ENCODE measurements around the gene NUP58.

NUP58 gene

GRCh38 chr13:25267715-25268114, 33.7 kb upstream of the NUP58 start:
- peaks cover 63% of the 10 kb centered on the region for H3K36me3 ChIP-seq
- H3K4me3 ChIP-seq (ENCODE audit: low read depth, low read length), result no peak overlapping the region
- H3K27me3 ChIP-seq (ENCODE audit: insufficient read depth, low read depth, severe bottlenecking), result no peaks in the 10 kb centered on the region
- peak; percentile 58 for TF ChIP-seq CTCF (IDR thresholded peaks at IDR 0.05; ENCODE audit: low read depth, low read length)
- H3K27ac ChIP-seq, result no peak overlapping the region
- H3K9me3 ChIP-seq (ENCODE audit: severe bottlenecking), result no peaks in the 10 kb centered on the region
- no peak for DNase-seq

- Histone ChIP-seq H3K36me3 (peaks cover 67% of the 10 kb centered on the region), H3K9me3 (ENCODE audit: severe bottlenecking) (no peaks in the 10 kb centered on the region), H3K27ac (no peak overlapping the region), H3K27me3 (ENCODE audit: insufficient read depth, low read depth, severe bottlenecking) (no peaks in the 10 kb centered on the region), H3K4me3 (ENCODE audit: low read depth, low read length) (no peak overlapping the region)
- TF ChIP-seq CTCF (IDR thresholded peaks at IDR 0.05; ENCODE audit: low read depth, low read length), result no peak
- DNase-seq, result peak; percentile 62
These were observed 32.9 kb upstream of the NUP58 start for GRCh38 chr13:25268561-25268960.

GRCh38 chr13:25276748-25277147, 24.7 kb upstream of the NUP58 start:
- no peak for DNase-seq
- Histone ChIP-seq H3K4me3 (ENCODE audit: low read depth, low read length) (no peak overlapping the region), H3K27me3 (ENCODE audit: insufficient read depth, low read depth, severe bottlenecking) (no peaks in the 10 kb centered on the region), H3K9me3 (ENCODE audit: severe bottlenecking) (no peaks in the 10 kb centered on the region), H3K36me3 (peaks cover 24% of the 10 kb centered on the region), H3K27ac (no peak overlapping the region)
- TF ChIP-seq CTCF (IDR thresholded peaks at IDR 0.05; ENCODE audit: low read depth, low read length), result no peak

GRCh38 chr13:25280396-25280795, 21.0 kb upstream of the NUP58 start:
- no peak for TF ChIP-seq CTCF (IDR thresholded peaks at IDR 0.05; ENCODE audit: low read depth, low read length)
- H3K27me3 ChIP-seq (ENCODE audit: insufficient read depth, low read depth, severe bottlenecking), result no peaks in the 10 kb centered on the region

GRCh38 chr13:25281193-25281934, 20.1 kb upstream of the NUP58 start:
- Histone ChIP-seq H3K9me3 (ENCODE audit: severe bottlenecking) (no peaks in the 10 kb centered on the region), H3K27me3 (ENCODE audit: insufficient read depth, low read depth, severe bottlenecking) (no peaks in the 10 kb centered on the region), H3K36me3 (peaks cover 21% of the 10 kb centered on the region), H3K27ac (no peak overlapping the region), H3K4me3 (ENCODE audit: low read depth, low read length) (no peak overlapping the region)
- TF ChIP-seq CTCF (IDR thresholded peaks at IDR 0.05; ENCODE audit: low read depth, low read length), result no peak
- DNase-seq, result no peak

More at GRCh38 chr13:25280396-25280795, 21.0 kb upstream of the NUP58 start:
- no peak for DNase-seq
- Histone ChIP-seq H3K4me3 (ENCODE audit: low read depth, low read length) (no peak overlapping the region), H3K9me3 (ENCODE audit: severe bottlenecking) (no peaks in the 10 kb centered on the region), H3K36me3 (peaks cover 18% of the 10 kb centered on the region), H3K27ac (no peak overlapping the region)

GRCh38 chr13:25281935-25282332, 19.5 kb upstream of the NUP58 start:
- DNase-seq, result no peak
- no peak overlapping the region for H3K4me3 ChIP-seq (ENCODE audit: low read depth, low read length)
- TF ChIP-seq CTCF (IDR thresholded peaks at IDR 0.05; ENCODE audit: low read depth, low read length), result no peak
- no peaks in the 10 kb centered on the region for H3K9me3 ChIP-seq (ENCODE audit: severe bottlenecking)
- H3K27me3 ChIP-seq (ENCODE audit: insufficient read depth, low read depth, severe bottlenecking), result no peaks in the 10 kb centered on the region
- peaks cover 22% of the 10 kb centered on the region for H3K36me3 ChIP-seq
- H3K27ac ChIP-seq, result no peak overlapping the region
